OCI-LY1 (cell line): ENCODE measurements around the gene TSPAN5.

ENCODE experiments used
- CTCF ChIP-seq: fragments of 200-600 bp; sonication (generic), shearing (Covaris generic); IDR thresholded peaks from 2 replicates; pipeline ENCODE4 v1.5.1; 2017; ENCODE audit warnings: mild to moderate bottlenecking, antibody characterized with exemption, low read length, moderate library complexity, mixed read lengths
- EZH2 ChIP-seq: fragments of 200-600 bp; sonication (generic), shearing (Covaris generic); IDR thresholded peaks from 2 replicates; pipeline ENCODE4 v1.8.0; 2017; ENCODE audit warnings: borderline replicate concordance, mixed run types, mild to moderate bottlenecking, antibody characterized with exemption, low read length, moderate library complexity, mixed read lengths

GRCh38 chr4:98539741-98540140, 118.7 kb downstream of the TSPAN5 start:
- TF ChIP-seq EZH2 = no peak
- no peak for TF ChIP-seq CTCF
